PC-9 (cell line): Measurements from ENCODE around the gene CSNK1D. TPM values are rescaled to one million over a fixed set of nuclear protein-coding genes. Genes with fewer than 3 reads are reported as not detected.

ENCODE experiments used
- BruUV-seq: library from RNA; stranded (reverse); fragments of 400-500 nt; replicated peaks from 2 replicates; lab custom pipeline; 2021; lab: Mats Ljungman, UMichigan
- CTCF ChIA-PET: fragments of 300-600 bp; sonication (Branson Sonifier 250); formaldehyde crosslinking; loops from one replicate; lab custom pipeline; 2022; ENCODE audit warnings: antibody characterized with exemption; lab: Charles Lee
- POLR2A ChIA-PET: fragments of 300-600 bp; sonication (Branson Sonifier 250); formaldehyde crosslinking; loops from one replicate; lab custom pipeline; 2022; ENCODE audit warnings: antibody characterized with exemption; ENCODE audit not compliant: unreplicated experiment; lab: Charles Lee
- DNase-seq, 2 experiments: peaks; one replicate each; pipeline versions ENCODE4 v3.0.0 to v3.0.0-alpha.2; 2015 to 2022; ENCODE audit warnings: mixed read lengths in 1 of 2
- H2AFZ ChIP-seq: fragments of 200-600 bp; sonication (generic); 2 replicates; pipeline ENCODE4 v1.8.1; 2017; ENCODE audit warnings: antibody characterized with exemption
- H3F3A ChIP-seq: fragments of 200-600 bp; sonication (generic); 2 replicates; pipeline ENCODE4 v1.8.1; 2017; ENCODE audit warnings: antibody characterized with exemption, mild to moderate bottlenecking, low read depth; ENCODE audit not compliant: insufficient read depth
- H3K27ac ChIP-seq: fragments of 200-600 bp; sonication (generic); 2 replicates; pipeline ENCODE4 v1.6.1; 2016; ENCODE audit warnings: mixed run types
- H3K27me3 ChIP-seq: fragments of 200-600 bp; sonication (generic); 2 replicates; pipeline ENCODE4 v1.6.1; 2016; ENCODE audit warnings: low read depth, mixed run types; ENCODE audit not compliant: insufficient read depth
- H3K36me3 ChIP-seq: fragments of 200-600 bp; sonication (generic); 2 replicates; pipeline ENCODE4 v1.6.1; 2016; ENCODE audit warnings: low read depth, mixed run types
- H3K4me1 ChIP-seq: fragments of 200-600 bp; sonication (generic); replicated peaks from 2 replicates; pipeline ENCODE4 v1.6.1; 2016; ENCODE audit warnings: mixed run types; ENCODE audit not compliant: insufficient read depth
- H3K4me2 ChIP-seq: fragments of 200-600 bp; sonication (generic); 2 replicates; pipeline ENCODE4 v1.6.1; 2017; ENCODE audit warnings: mixed run types
- H3K4me3 ChIP-seq: fragments of 200-600 bp; sonication (generic); 2 replicates; pipeline ENCODE4 v1.6.1; 2016; ENCODE audit warnings: mixed run types
- H3K79me2 ChIP-seq: fragments of 200-600 bp; sonication (generic); 2 replicates; pipeline ENCODE4 v1.6.1; 2017; ENCODE audit warnings: low read depth, mixed run types
- H3K9me2 ChIP-seq: fragments of 200-600 bp; sonication (generic); 2 replicates; pipeline ENCODE4 v1.8.1; 2017; ENCODE audit warnings: mild to moderate bottlenecking; ENCODE audit not compliant: insufficient read depth
- H3K9me3 ChIP-seq: fragments of 200-600 bp; sonication (generic); 2 replicates; pipeline ENCODE4 v1.8.1; 2016; ENCODE audit warnings: low read depth; ENCODE audit not compliant: insufficient read depth
- H4K20me1 ChIP-seq: fragments of 200-600 bp; sonication (generic); 2 replicates; pipeline ENCODE4 v1.8.1; 2017; ENCODE audit not compliant: insufficient read depth
- CTCF ChIP-seq: fragments of 200-600 bp; sonication (generic); conservative IDR thresholded peaks from 2 replicates; pipeline ENCODE4 v1.6.1; 2017; ENCODE audit warnings: mixed run types, antibody characterized with exemption, mild to moderate bottlenecking, moderate library complexity
- EZH2 ChIP-seq: fragments of 200-600 bp; sonication (generic); IDR thresholded peaks from 2 replicates; pipeline ENCODE4 v1.8.0; 2017; ENCODE audit warnings: antibody characterized with exemption, low read depth
- intact Hi-C: fragments of 100-400 bp; cut with micrococcal nuclease; formaldehyde crosslinking; loops from one replicate; pipeline ENCODE4 v1.10.0; 2022; ENCODE audit not compliant: unreplicated experiment
- total RNA-seq: library from RNA; stranded (reverse); gene quantifications from 2 replicates; pipeline ENCODE4 v1.2.3, GENCODE V29; 2021

The CSNK1D gene
- total RNA-seq, 1 experiment from 2014 or later: 181 TPM

DNA sequence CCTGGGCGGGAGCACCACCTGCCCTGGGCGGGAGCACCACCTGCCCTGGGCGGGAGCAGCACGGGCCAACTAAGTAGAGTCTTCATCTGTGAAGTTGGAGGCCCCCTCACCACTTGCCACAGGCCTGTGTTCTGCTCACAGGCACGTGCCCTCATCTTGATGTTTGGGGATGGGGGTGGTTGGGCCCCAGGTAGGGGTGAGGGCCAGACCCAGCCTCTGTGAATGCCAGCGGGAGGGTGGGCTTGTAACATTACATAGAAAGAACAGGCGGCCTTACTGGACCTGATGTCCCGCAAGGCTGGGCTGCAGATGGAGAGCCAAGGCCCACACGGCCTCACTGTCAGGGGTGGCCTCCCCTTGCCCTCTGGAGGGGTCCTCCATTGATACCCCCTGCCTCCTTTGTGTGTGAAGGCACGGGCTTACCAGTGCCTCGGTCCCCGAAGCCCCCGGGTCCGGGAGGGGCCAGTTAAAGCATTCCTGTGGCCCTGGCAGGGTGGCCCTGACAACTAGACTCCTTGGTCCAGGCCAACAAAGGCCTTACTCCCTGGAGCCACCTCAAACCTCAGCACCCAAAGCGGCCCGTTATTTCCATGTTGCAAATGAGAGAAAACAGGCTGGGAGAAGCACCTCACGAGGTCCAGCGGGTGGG, 45.7 kb downstream of the CSNK1D start:
- H3K9me3 ChIP-seq: no peaks in the 10 kb centered on the region
- TSS peak; percentile 55 for BruUV-seq
- no peaks in the 10 kb centered on the region for H3K27me3 ChIP-seq
- H3F3A ChIP-seq: no peaks in the 10 kb centered on the region; the same call in 1 of the 2 replicates
- peak overlapping the region; percentile 64 for H3K4me3 ChIP-seq
- intact Hi-C loops: no loop called here
- peaks cover 35% of the 10 kb centered on the region for H3K79me2 ChIP-seq
- ChIA-PET POLR2A (no interaction called here), CTCF (no interaction called here)
- no peaks in the 10 kb centered on the region for H3K9me2 ChIP-seq
- H3K27ac ChIP-seq: peak overlapping the region; percentile 47; the same call in 1 of the 2 replicates
- no peak for DNase-seq
- no peaks in the 10 kb centered on the region for H3K36me3 ChIP-seq
- peak overlapping the region; percentile 73 for H3K4me2 ChIP-seq
- H2AFZ ChIP-seq: no peak overlapping the region
- H4K20me1 ChIP-seq: peaks cover 7% of the 10 kb centered on the region; the same call in 1 of the 2 replicates
- TF ChIP-seq CTCF: no peak
- H3K4me1 ChIP-seq: peaks cover 11% of the 10 kb centered on the region

DNA sequence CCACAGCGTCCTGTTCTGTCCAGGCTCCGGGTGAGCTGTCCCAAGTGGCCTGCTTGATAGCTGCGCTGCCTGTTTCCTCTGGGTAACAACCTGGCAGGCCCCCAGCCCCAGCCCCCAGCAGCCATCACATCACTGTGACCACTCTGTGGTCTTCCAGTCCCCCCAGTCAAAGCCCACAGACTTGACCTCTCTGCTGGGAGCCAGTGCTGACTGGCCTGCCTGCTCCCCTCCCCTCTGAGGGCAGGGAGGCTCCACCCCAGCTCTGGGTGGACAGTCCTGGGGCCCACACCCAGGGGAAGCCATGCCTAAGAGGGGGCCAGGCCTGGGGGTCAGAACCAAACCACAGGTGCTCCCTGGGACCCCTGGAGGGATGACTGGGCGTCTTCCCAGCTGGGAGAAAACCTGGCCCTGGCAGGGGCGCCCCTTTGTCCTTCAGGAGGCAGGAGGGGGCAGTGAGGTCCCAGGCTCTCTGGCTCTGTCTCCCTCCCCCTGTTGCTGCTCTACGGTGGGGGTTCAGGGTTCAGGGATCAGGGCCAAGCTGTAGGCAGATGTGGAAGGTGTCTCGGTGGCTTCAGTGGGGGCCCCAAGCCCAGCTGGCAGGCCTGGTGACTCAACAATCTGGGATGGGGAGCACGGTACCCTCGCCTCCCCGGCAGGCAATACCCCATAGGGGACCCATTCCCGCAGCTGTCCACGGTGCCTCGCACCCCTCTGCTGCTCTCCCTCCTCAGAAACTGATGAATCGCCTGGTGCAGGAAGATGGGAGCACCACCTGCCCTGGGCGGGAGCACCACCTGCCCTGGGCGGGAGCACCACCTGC, 46.5 kb downstream of the CSNK1D start:
- no peak overlapping the region for H3K4me3 ChIP-seq
- H3K9me3 ChIP-seq: no peaks in the 10 kb centered on the region
- no peaks in the 10 kb centered on the region for H3K9me2 ChIP-seq
- H3F3A ChIP-seq: no peaks in the 10 kb centered on the region; the same call in 1 of the 2 replicates
- no TSS peak for BruUV-seq
- peaks cover 6% of the 10 kb centered on the region; the same call in 1 of the 2 replicates for H3K4me1 ChIP-seq
- TF ChIP-seq EZH2: no peak
- no peaks in the 10 kb centered on the region for H3K27me3 ChIP-seq
- peaks cover 28% of the 10 kb centered on the region for H3K79me2 ChIP-seq
- no peak overlapping the region for H3K4me2 ChIP-seq
- peaks cover under 1% of the 10 kb centered on the region; the same call in 1 of the 2 replicates for H4K20me1 ChIP-seq
- no peak overlapping the region for H2AFZ ChIP-seq
- DNase-seq: no peak
- ChIA-PET POLR2A (interaction anchor here (0.5 kb wide), 1 partner anchor 56 kb away, joined by 6 read pairs; no protein-coding TSS in a partner anchor), CTCF (no interaction called here)
- intact Hi-C loops: no loop called here
- H3K36me3 ChIP-seq: no peaks in the 10 kb centered on the region
- no peak overlapping the region for H3K27ac ChIP-seq

DNA sequence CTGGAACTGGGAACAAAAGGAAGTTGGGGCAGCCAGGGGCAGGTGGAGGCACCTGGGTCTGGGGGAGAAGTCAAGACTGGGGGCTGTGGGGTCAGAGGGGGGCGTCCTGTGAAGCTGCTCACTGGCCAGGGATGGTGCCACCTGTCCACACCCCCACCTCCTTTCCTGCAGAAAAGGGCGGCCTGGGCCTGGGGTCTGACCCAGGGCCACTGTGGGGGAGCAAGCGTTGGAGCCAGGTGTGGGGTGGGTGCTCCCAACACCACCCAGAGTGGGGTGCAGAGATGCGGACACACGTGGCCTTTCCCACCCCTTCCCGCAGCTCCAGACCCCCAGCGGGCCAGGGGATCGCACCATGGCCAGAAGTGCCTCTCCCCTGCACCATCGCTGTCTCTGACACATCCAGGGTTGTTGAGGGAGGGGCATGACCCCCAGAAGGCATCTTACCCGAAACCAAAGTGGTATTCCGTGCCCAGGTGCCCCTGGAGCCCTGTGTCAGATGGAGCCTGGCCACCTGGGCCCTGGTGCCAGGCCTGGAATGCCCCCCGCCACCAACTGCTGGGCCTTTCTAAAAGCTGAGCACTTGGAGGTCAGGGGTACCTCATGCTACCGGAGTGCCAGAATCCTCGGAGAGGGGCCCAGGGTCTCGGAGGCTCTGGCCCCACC, 47.2 kb downstream of the CSNK1D start:
- H3K9me2 ChIP-seq: no peaks in the 10 kb centered on the region
- POLR2A ChIA-PET: interaction anchor here (0.6 kb wide), 1 partner anchor 101 kb away, joined by 3 read pairs; no protein-coding TSS in a partner anchor
- TF ChIP-seq EZH2: no peak
- H3K4me3 ChIP-seq: no peak overlapping the region
- no peak overlapping the region for H2AFZ ChIP-seq
- BruUV-seq: no TSS peak
- H3K9me3 ChIP-seq: no peaks in the 10 kb centered on the region
- no peak for DNase-seq
- CTCF ChIA-PET: no interaction called here
- no peaks in the 10 kb centered on the region; the same call in 1 of the 2 replicates for H4K20me1 ChIP-seq
- H3K36me3 ChIP-seq: no peaks in the 10 kb centered on the region
- H3K27me3 ChIP-seq: no peaks in the 10 kb centered on the region
- intact Hi-C loops: no loop called here
- peaks cover 20% of the 10 kb centered on the region for H3K79me2 ChIP-seq
- no peaks in the 10 kb centered on the region; the same call in 1 of the 2 replicates for H3F3A ChIP-seq
- H3K27ac ChIP-seq: no peak overlapping the region
- H3K4me2 ChIP-seq: no peak overlapping the region
- H3K4me1 ChIP-seq: no peaks in the 10 kb centered on the region
